WERI-Rb-1 (cell line): ENCODE results near the gene GPER1.

Experiments used
- DNase-seq: peaks from one replicate; pipeline ENCODE4 v3.0.0-alpha.2; 2020
- H3K27ac ChIP-seq: fragments of 250-450 bp; sonication (Bioruptor Pico); 2 replicates; pipeline ENCODE4 v1.5.1; 2020; ENCODE audit warnings: mild to moderate bottlenecking, moderate library complexity
- H3K27me3 ChIP-seq: fragments of 250-450 bp; sonication (Bioruptor Pico); 2 replicates; pipeline ENCODE4 v1.5.1; 2021; ENCODE audit warnings: mild to moderate bottlenecking, low read depth, moderate library complexity; ENCODE audit not compliant: insufficient read depth, severe bottlenecking
- H3K36me3 ChIP-seq: fragments of 250-450 bp; sonication (Bioruptor Pico); 2 replicates; pipeline ENCODE4 v1.5.1; 2020; ENCODE audit warnings: mild to moderate bottlenecking, moderate library complexity
- H3K4me3 ChIP-seq: 2 replicates; pipeline ENCODE4 v1.5.1; 2011; ENCODE audit warnings: low read depth, mild to moderate bottlenecking, control low read depth, low read length
- H3K9me3 ChIP-seq: fragments of 250-450 bp; sonication (Bioruptor Pico); 2 replicates; pipeline ENCODE4 v1.5.1; 2021; ENCODE audit warnings: mild to moderate bottlenecking, moderate library complexity; ENCODE audit not compliant: severe bottlenecking
- CTCF ChIP-seq: IDR thresholded peaks from 2 replicates; pipeline ENCODE4 v1.5.1; 2011; ENCODE audit warnings: low read depth, mild to moderate bottlenecking, control low read depth, inconsistent platforms, low read length

Gene GPER1

DNA sequence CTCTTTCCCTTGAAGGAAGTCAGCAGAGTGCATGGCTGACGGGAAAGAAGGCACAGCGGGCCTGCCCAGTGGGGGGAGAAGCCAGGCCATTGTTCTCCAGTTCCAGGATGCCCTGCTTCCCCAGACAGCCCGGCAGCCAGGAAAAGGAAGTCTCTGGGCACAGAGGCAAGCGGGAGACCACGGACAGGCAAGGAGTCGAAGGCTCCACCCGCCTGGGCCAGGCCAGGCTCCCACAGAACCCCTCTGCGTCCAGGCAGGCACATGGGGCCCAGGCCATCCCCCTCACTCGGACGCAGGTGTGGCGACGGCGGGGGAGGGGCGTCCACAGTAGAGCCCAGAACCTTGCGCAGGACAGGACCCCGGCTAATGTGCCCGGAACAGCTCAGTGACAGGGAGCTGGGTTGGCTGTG is 34.9 kb upstream of the GPER1 start:
- Histone ChIP-seq H3K27me3 (no peaks in the 10 kb centered on the region), H3K27ac (no peak overlapping the region), H3K36me3 (peaks cover 5% of the 10 kb centered on the region), H3K4me3 (no peak overlapping the region), H3K9me3 (no peaks in the 10 kb centered on the region)
- DNase-seq, result no peak
- no peak for TF ChIP-seq CTCF

- no peak for DNase-seq
- TF ChIP-seq CTCF, result no peak
- no peaks in the 10 kb centered on the region for H3K27me3 ChIP-seq
- no peak overlapping the region for H3K4me3 ChIP-seq
- no peaks in the 10 kb centered on the region for H3K9me3 ChIP-seq
- no peak overlapping the region for H3K27ac ChIP-seq
- peaks cover 6% of the 10 kb centered on the region for H3K36me3 ChIP-seq
Observed at GRCh38 chr7:1053816-1054370, 34.0 kb upstream of the GPER1 start.

- H3K27ac ChIP-seq, result no peak overlapping the region; the same call in 1 of the 2 replicates
- H3K9me3 ChIP-seq, result no peaks in the 10 kb centered on the region
- TF ChIP-seq CTCF, result no peak
- no peaks in the 10 kb centered on the region for H3K27me3 ChIP-seq
- peaks cover 6% of the 10 kb centered on the region for H3K36me3 ChIP-seq
- DNase-seq, result no peak
- H3K4me3 ChIP-seq, result no peak overlapping the region
Observed at GRCh38 chr7:1054438-1054837, 33.5 kb upstream of the GPER1 start.

- Histone ChIP-seq H3K36me3 (peaks cover 6% of the 10 kb centered on the region), H3K27me3 (no peaks in the 10 kb centered on the region), H3K27ac (no peak overlapping the region; the same call in 1 of the 2 replicates), H3K9me3 (no peaks in the 10 kb centered on the region), H3K4me3 (no peak overlapping the region)
- DNase-seq, result no peak
- TF ChIP-seq CTCF, result no peak
Observed at GRCh38 chr7:1054861-1055450, 33.0 kb upstream of the GPER1 start.

- DNase-seq, result no peak
- peaks cover 6% of the 10 kb centered on the region for H3K36me3 ChIP-seq
- no peak overlapping the region for H3K4me3 ChIP-seq
- TF ChIP-seq CTCF, result no peak
- no peaks in the 10 kb centered on the region for H3K27me3 ChIP-seq
- H3K9me3 ChIP-seq, result no peaks in the 10 kb centered on the region
- no peak overlapping the region for H3K27ac ChIP-seq
Observed at GRCh38 chr7:1055491-1055955, 32.4 kb upstream of the GPER1 start.
